ENCODE data around the gene OPRL1. TPM values are rescaled to one million over a fixed set of nuclear protein-coding genes. Genes with fewer than 3 reads are reported as not detected.

Gene OPRL1
- total RNA-seq, 1 donor = 0.72 TPM

DNA sequence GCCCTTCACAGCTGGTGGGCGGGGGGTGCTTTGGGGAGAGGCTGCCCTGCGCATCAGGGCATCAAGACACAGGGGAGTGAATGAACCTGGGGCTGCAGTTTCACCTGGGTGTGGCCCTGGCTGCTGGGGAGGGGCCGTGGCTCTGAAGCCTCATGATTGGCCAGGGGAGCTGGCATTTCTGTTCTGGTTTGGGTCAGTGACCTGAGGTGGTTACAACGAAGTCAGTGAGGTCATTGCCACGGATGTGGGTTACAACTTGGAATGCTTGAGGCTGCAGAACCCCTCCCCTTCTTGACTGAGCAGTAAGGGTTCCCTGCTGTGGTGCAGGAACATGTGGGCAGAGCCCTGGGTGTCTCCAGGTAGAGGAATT, 13.9 kb upstream of the OPRL1 start:
- DNase-seq (ENCODE audit: insufficient read length, low spot score, missing footprints) = peak; percentile 95
- H3K79me2 ChIP-seq (ENCODE audit: insufficient read depth, low read length) = no peaks in the 10 kb centered on the region
- H3K4me1 ChIP-seq (ENCODE audit: insufficient read depth, low read length) = peaks cover 27% of the 10 kb centered on the region
- no peak overlapping the region for H2AFZ ChIP-seq (ENCODE audit: low read length)
- peak overlapping the region; percentile 29 for H3K4me2 ChIP-seq (ENCODE audit: insufficient read depth, low read length)
- H4K20me1 ChIP-seq (ENCODE audit: insufficient read depth, low read length) = peaks cover 39% of the 10 kb centered on the region
- no peaks in the 10 kb centered on the region for H3K36me3 ChIP-seq (ENCODE audit: insufficient read depth, low read length)
- no peak overlapping the region for H3K4me3 ChIP-seq (ENCODE audit: insufficient read depth, low read length)
- no peaks in the 10 kb centered on the region for H3K27me3 ChIP-seq (ENCODE audit: insufficient read depth, low read length)
- H3K9me3 ChIP-seq (ENCODE audit: low read depth, low read length) = no peaks in the 10 kb centered on the region
- H3K27ac ChIP-seq (ENCODE audit: low read depth, low read length) = no peak overlapping the region
- TF ChIP-seq, protein P1, sequence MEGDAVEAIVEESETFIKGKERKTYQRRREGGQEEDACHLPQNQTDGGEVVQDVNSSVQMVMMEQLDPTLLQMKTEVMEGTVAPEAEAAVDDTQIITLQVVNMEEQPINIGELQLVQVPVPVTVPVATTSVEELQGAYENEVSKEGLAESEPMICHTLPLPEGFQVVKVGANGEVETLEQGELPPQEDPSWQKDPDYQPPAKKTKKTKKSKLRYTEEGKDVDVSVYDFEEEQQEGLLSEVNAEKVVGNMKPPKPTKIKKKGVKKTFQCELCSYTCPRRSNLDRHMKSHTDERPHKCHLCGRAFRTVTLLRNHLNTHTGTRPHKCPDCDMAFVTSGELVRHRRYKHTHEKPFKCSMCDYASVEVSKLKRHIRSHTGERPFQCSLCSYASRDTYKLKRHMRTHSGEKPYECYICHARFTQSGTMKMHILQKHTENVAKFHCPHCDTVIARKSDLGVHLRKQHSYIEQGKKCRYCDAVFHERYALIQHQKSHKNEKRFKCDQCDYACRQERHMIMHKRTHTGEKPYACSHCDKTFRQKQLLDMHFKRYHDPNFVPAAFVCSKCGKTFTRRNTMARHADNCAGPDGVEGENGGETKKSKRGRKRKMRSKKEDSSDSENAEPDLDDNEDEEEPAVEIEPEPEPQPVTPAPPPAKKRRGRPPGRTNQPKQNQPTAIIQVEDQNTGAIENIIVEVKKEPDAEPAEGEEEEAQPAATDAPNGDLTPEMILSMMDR (IDR thresholded peaks at IDR 0.05; ENCODE audit: extremely low read depth, low read depth, low read length) = no peak

DNA sequence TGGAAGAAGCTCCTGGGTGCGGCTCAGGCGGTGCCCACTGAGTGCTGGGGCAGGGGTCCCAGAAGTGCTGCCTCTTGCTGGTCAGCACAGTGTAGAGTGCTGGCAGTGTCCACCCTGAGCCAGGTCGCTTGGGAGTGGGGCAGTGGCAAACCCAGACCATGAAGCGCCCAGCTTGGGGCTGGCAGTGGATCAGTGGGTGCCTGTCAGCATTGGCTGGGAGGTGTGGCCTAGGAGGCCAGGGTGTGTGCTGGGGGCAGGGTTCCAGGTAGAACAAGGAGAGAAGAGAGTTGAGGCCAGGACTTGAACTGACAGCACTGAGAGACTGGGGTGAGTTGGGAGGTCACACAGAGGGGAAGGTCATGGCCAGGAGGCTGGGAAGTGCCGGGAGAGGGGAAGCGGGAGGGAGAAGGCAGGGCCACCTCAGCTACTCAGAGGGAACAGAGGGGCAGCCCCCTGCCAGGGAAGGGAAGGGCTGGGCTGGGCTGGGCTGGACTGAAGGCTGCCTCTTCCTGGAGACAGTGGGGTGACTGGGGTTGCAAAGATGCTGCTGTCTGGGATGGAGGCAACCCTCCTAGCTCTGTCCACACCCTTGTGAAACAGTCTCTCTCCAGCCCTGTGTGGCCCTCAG, 12.8 kb upstream of the OPRL1 start:
- Histone ChIP-seq H2AFZ (ENCODE audit: low read length) (no peak overlapping the region), H3K9me3 (ENCODE audit: low read depth, low read length) (no peaks in the 10 kb centered on the region), H3K27ac (ENCODE audit: low read depth, low read length) (no peak overlapping the region), H3K27me3 (ENCODE audit: insufficient read depth, low read length) (no peaks in the 10 kb centered on the region), H4K20me1 (ENCODE audit: insufficient read depth, low read length) (peaks cover 39% of the 10 kb centered on the region), H3K4me1 (ENCODE audit: insufficient read depth, low read length) (peaks cover 26% of the 10 kb centered on the region), H3K4me2 (ENCODE audit: insufficient read depth, low read length) (no peak overlapping the region), H3K36me3 (ENCODE audit: insufficient read depth, low read length) (no peaks in the 10 kb centered on the region), H3K4me3 (ENCODE audit: insufficient read depth, low read length) (no peak overlapping the region), H3K79me2 (ENCODE audit: insufficient read depth, low read length) (no peaks in the 10 kb centered on the region)
- TF ChIP-seq, protein P1 (IDR thresholded peaks at IDR 0.05; ENCODE audit: extremely low read depth, low read depth, low read length) = no peak
- no peak for DNase-seq (ENCODE audit: insufficient read length, low spot score, missing footprints)

DNA sequence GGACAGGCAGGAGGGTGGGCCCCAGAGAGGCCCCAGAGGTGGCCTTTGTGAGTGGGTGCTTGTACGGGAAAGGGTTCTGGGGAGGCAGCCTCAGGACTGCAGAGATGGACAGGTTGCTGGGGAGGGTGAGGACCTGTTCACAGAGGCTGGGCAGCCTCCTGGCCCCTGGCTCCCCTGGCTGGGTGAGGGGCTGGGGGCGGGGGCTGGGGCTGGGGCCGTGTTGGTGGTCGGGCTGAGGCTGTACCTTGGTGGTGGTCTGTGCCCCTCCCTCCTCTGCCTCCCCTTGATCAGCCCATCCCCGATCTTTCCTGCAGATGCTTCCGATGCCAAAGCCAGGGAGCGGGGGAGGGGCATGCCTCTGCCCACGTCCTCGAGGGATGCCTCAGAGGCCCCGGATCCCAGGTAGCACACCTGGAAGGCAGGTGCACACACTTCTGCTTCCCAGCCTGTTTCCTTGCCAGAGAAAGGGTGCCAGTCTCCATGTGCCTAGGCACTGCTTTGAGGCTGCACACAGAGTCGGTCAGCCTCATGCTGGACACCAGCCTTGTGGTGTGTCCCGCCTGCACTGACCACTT, 12.1 kb upstream of the OPRL1 start:
- H4K20me1 ChIP-seq (ENCODE audit: insufficient read depth, low read length) = peaks cover 39% of the 10 kb centered on the region
- TF ChIP-seq, protein P1 (IDR thresholded peaks at IDR 0.05; ENCODE audit: extremely low read depth, low read depth, low read length) = no peak
- no peaks in the 10 kb centered on the region for H3K9me3 ChIP-seq (ENCODE audit: low read depth, low read length)
- H2AFZ ChIP-seq (ENCODE audit: low read length) = no peak overlapping the region
- no peak overlapping the region for H3K4me2 ChIP-seq (ENCODE audit: insufficient read depth, low read length)
- H3K36me3 ChIP-seq (ENCODE audit: insufficient read depth, low read length) = no peaks in the 10 kb centered on the region
- H3K27me3 ChIP-seq (ENCODE audit: insufficient read depth, low read length) = no peaks in the 10 kb centered on the region
- H3K27ac ChIP-seq (ENCODE audit: low read depth, low read length) = no peak overlapping the region
- no peaks in the 10 kb centered on the region for H3K79me2 ChIP-seq (ENCODE audit: insufficient read depth, low read length)
- no peak overlapping the region for H3K4me3 ChIP-seq (ENCODE audit: insufficient read depth, low read length)
- peaks cover 21% of the 10 kb centered on the region for H3K4me1 ChIP-seq (ENCODE audit: insufficient read depth, low read length)
- no peak for DNase-seq (ENCODE audit: insufficient read length, low spot score, missing footprints)

DNA sequence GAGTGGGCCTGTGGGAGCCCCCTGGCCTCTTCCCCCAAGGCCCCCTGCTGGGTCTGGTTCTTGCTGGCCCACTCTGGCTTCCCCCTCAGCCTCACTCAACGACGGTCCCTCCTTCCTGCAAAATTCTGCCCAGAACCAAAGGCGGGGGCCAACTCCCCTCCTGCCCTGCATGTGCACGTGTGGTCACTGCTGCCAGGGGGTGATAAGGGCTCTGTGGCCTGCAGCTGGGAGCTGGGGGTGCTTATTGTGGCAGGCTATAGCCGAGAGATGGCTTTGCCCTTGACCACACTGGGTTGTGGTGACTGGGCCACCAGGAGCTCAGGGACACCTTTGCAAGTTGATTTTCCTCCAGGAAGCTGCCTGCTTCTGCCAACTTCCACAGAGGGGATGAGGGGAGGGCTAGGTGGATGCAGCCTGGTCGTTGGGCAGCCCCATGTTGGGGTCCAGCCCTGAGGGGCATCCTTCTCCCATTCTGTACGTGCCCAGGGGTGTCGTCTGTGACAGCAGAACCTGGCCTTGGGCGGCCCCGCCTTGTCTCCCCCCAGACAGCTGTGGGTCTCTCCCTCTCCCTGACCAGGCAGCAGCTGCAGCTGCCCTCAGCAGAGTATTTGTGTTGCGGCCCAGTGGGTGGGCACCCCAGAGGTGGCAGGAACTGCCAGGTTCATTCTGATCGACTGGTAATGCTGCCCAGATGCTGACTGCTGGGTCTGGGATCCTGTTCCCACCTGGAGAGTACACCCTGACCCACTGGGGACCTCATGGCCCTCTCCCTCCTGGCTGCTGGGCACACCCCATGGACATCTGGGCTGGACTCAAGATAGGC, 11.3 kb upstream of the OPRL1 start:
- H4K20me1 ChIP-seq (ENCODE audit: insufficient read depth, low read length) = peaks cover 39% of the 10 kb centered on the region
- no peaks in the 10 kb centered on the region for H3K9me3 ChIP-seq (ENCODE audit: low read depth, low read length)
- no peaks in the 10 kb centered on the region for H3K36me3 ChIP-seq (ENCODE audit: insufficient read depth, low read length)
- peaks cover 21% of the 10 kb centered on the region for H3K4me1 ChIP-seq (ENCODE audit: insufficient read depth, low read length)
- no peak for DNase-seq (ENCODE audit: insufficient read length, low spot score, missing footprints)
- no peaks in the 10 kb centered on the region for H3K27me3 ChIP-seq (ENCODE audit: insufficient read depth, low read length)
- TF ChIP-seq, protein P1 (IDR thresholded peaks at IDR 0.05; ENCODE audit: extremely low read depth, low read depth, low read length) = no peak
- H3K79me2 ChIP-seq (ENCODE audit: insufficient read depth, low read length) = no peaks in the 10 kb centered on the region
- H3K4me3 ChIP-seq (ENCODE audit: insufficient read depth, low read length) = no peak overlapping the region
- no peak overlapping the region for H3K27ac ChIP-seq (ENCODE audit: low read depth, low read length)
- H3K4me2 ChIP-seq (ENCODE audit: insufficient read depth, low read length) = no peak overlapping the region
- no peak overlapping the region for H2AFZ ChIP-seq (ENCODE audit: low read length)

All from osteoblast (primary cell).